IPS DF 19.7 (cell line): Measurements from ENCODE around the gene FBRSL1.
A peak's percentile ranks its signal among the peaks of the same experiment; 100 is the strongest.
"Not testable (repeated sequence)": the region's sequence is repeated elsewhere in the genome, so short reads cannot be mapped to it uniquely, and the experiment has no call there.

Experiments used
- DNase-seq: peaks from one replicate; pipeline ENCODE4 v3.0.0-alpha.2; 2013; ENCODE audit warnings: low read depth, low spot score

Gene FBRSL1

GRCh38 chr12:132489602-132490266 is at the start of gene FBRSL1:
Gene FBRSL1 (plus strand): TSS chr12:132490151.
- DNase-seq, result no peak

- not testable (repeated sequence) for DNase-seq
Measured at GRCh38 chr12:132440420-132440819, 49.5 kb upstream of the FBRSL1 start.

GRCh38 chr12:132441871-132442863 is 47.8 kb upstream of the FBRSL1 start:
- no peak for DNase-seq

- DNase-seq, result no peak
Measured at GRCh38 chr12:132443091-132443490, 46.9 kb upstream of the FBRSL1 start.

- no peak for DNase-seq
Measured at GRCh38 chr12:132444283-132444682, 45.7 kb upstream of the FBRSL1 start.

- no peak for DNase-seq
Measured at GRCh38 chr12:132444957-132445883, 44.7 kb upstream of the FBRSL1 start.

- peak; percentile 56 for DNase-seq
Measured at GRCh38 chr12:132445884-132446632, 43.9 kb upstream of the FBRSL1 start.

GRCh38 chr12:132446633-132447326 is 43.2 kb upstream of the FBRSL1 start:
- DNase-seq, result no peak

- DNase-seq, result no peak
Measured at GRCh38 chr12:132447327-132447720, 42.6 kb upstream of the FBRSL1 start.

- DNase-seq, result no peak
Measured at GRCh38 chr12:132447731-132448462, 42.1 kb upstream of the FBRSL1 start.

- DNase-seq, result no peak
Measured at GRCh38 chr12:132448463-132448820, 41.5 kb upstream of the FBRSL1 start.

GRCh38 chr12:132449565-132450417 is 40.2 kb upstream of the FBRSL1 start:
- no peak for DNase-seq

GRCh38 chr12:132450418-132451171 is 39.4 kb upstream of the FBRSL1 start:
- no peak for DNase-seq

- no peak for DNase-seq
Measured at GRCh38 chr12:132451172-132451835, 38.6 kb upstream of the FBRSL1 start.

- no peak for DNase-seq
Measured at GRCh38 chr12:132451836-132452195, 38.1 kb upstream of the FBRSL1 start.

GRCh38 chr12:132452596-132453350 is 37.2 kb upstream of the FBRSL1 start:
- no peak for DNase-seq
